ENCODE measurements around the gene AIM2. TPM values are rescaled to one million over a fixed set of nuclear protein-coding genes. Genes with fewer than 3 reads are reported as not detected.

The AIM2 gene
- polyA plus RNA-seq, 1 donor (not counting 4 experiments of a cell fraction or from before 2014, with no cell fraction given), result 0.33 TPM

GRCh38 chr1:159084152-159084551, 7.6 kb upstream of the AIM2 start:
- H3K9me1 ChIP-seq (ENCODE audit: control insufficient read depth, extremely low read depth, insufficient read depth, low read length), result no peaks in the 10 kb centered on the region
- no peaks in the 10 kb centered on the region for H3K27me3 ChIP-seq (ENCODE audit: control insufficient read depth, extremely low read depth, insufficient read depth, low read length)
- peaks cover 13% of the 10 kb centered on the region for H3K4me1 ChIP-seq (ENCODE audit: control insufficient read depth, extremely low read depth, insufficient read depth, low read length)
- no peaks in the 10 kb centered on the region for H3K9me3 ChIP-seq (ENCODE audit: control insufficient read depth, low read depth, low read length)
- no peaks in the 10 kb centered on the region for H3K36me3 ChIP-seq (ENCODE audit: control insufficient read depth in 2 of 2, extremely low read depth in 1 of 2, insufficient read depth in 2 of 2, low read length in 2 of 2)
- FAIRE-seq, result no peak
- H3K27ac ChIP-seq (ENCODE audit: control insufficient read depth, insufficient read depth, low read length), result no peak overlapping the region
- no peak for DNase-seq (ENCODE audit: low read depth, low spot score)
- H4K20me1 ChIP-seq (ENCODE audit: control insufficient read depth, extremely low read depth, insufficient read depth, low read length), result no peaks in the 10 kb centered on the region
- no peak overlapping the region for H3K9ac ChIP-seq (ENCODE audit: control insufficient read depth, extremely low read depth, insufficient read depth, low read length)
- dilution Hi-C loops (cut with MboI; ENCODE audit: extremely low pct_ligation_motif_present, low sequenced_read_pairs), result no loop called here
- TF ChIP-seq EZH2 (IDR thresholded peaks at IDR 0.05; ENCODE audit: low read length) (no peak), CTCF (optimal IDR thresholded peaks at IDR 0.05 in 1 of 3, IDR thresholded peaks at IDR 0.05 in 1 of 3, conservative IDR thresholded peaks at IDR 0.05 in 1 of 3; ENCODE audit: extremely low read depth in 1 of 3, insufficient read depth in 2 of 3, low read length in 3 of 3) (no peak)
- no peak overlapping the region for H3K4me2 ChIP-seq (ENCODE audit: control insufficient read depth, extremely low read depth, insufficient read depth, low read depth, low read length)
- no peak overlapping the region for H3K4me3 ChIP-seq (ENCODE audit: control insufficient read depth in 2 of 3, extremely low read depth in 1 of 3, insufficient read depth in 2 of 3, low read depth in 1 of 3, low read length in 3 of 3)
- H2AFZ ChIP-seq (ENCODE audit: control insufficient read depth, low read length), result no peak overlapping the region
- H3K79me2 ChIP-seq (ENCODE audit: control insufficient read depth, insufficient read depth, low read length), result no peaks in the 10 kb centered on the region

- Histone ChIP-seq H3K9me1 (ENCODE audit: control insufficient read depth, extremely low read depth, insufficient read depth, low read length) (no peaks in the 10 kb centered on the region), H3K9me3 (ENCODE audit: control insufficient read depth, low read depth, low read length) (no peaks in the 10 kb centered on the region), H2AFZ (ENCODE audit: control insufficient read depth, low read length) (no peak overlapping the region), H3K27ac (ENCODE audit: control insufficient read depth, insufficient read depth, low read length) (no peak overlapping the region), H3K4me1 (ENCODE audit: control insufficient read depth, extremely low read depth, insufficient read depth, low read length) (peaks cover 2% of the 10 kb centered on the region), H3K27me3 (ENCODE audit: control insufficient read depth, extremely low read depth, insufficient read depth, low read length) (no peaks in the 10 kb centered on the region), H3K9ac (ENCODE audit: control insufficient read depth, extremely low read depth, insufficient read depth, low read length) (no peak overlapping the region), H3K4me3 (ENCODE audit: control insufficient read depth in 2 of 3, extremely low read depth in 1 of 3, insufficient read depth in 2 of 3, low read depth in 1 of 3, low read length in 3 of 3) (no peak overlapping the region), H3K36me3 (ENCODE audit: control insufficient read depth in 2 of 2, extremely low read depth in 1 of 2, insufficient read depth in 2 of 2, low read length in 2 of 2) (no peaks in the 10 kb centered on the region), H4K20me1 (ENCODE audit: control insufficient read depth, extremely low read depth, insufficient read depth, low read length) (no peaks in the 10 kb centered on the region), H3K79me2 (ENCODE audit: control insufficient read depth, insufficient read depth, low read length) (no peaks in the 10 kb centered on the region), H3K4me2 (ENCODE audit: control insufficient read depth, extremely low read depth, insufficient read depth, low read depth, low read length) (no peak overlapping the region)
- dilution Hi-C loops (cut with MboI; ENCODE audit: extremely low pct_ligation_motif_present, low sequenced_read_pairs), result no loop called here
- DNase-seq (ENCODE audit: low read depth, low spot score) (no peak), FAIRE-seq (no peak)
- no peak for TF ChIP-seq CTCF (optimal IDR thresholded peaks at IDR 0.05 in 1 of 3, IDR thresholded peaks at IDR 0.05 in 1 of 3, conservative IDR thresholded peaks at IDR 0.05 in 1 of 3; ENCODE audit: extremely low read depth in 1 of 3, insufficient read depth in 2 of 3, low read length in 3 of 3)
- TF ChIP-seq EZH2 (IDR thresholded peaks at IDR 0.05; ENCODE audit: low read length), result no peak
Measured at GRCh38 chr1:159083013-159083412, 6.4 kb upstream of the AIM2 start.
